Measurements from ENCODE around the gene CCDC106.

CCDC106 gene

DNA sequence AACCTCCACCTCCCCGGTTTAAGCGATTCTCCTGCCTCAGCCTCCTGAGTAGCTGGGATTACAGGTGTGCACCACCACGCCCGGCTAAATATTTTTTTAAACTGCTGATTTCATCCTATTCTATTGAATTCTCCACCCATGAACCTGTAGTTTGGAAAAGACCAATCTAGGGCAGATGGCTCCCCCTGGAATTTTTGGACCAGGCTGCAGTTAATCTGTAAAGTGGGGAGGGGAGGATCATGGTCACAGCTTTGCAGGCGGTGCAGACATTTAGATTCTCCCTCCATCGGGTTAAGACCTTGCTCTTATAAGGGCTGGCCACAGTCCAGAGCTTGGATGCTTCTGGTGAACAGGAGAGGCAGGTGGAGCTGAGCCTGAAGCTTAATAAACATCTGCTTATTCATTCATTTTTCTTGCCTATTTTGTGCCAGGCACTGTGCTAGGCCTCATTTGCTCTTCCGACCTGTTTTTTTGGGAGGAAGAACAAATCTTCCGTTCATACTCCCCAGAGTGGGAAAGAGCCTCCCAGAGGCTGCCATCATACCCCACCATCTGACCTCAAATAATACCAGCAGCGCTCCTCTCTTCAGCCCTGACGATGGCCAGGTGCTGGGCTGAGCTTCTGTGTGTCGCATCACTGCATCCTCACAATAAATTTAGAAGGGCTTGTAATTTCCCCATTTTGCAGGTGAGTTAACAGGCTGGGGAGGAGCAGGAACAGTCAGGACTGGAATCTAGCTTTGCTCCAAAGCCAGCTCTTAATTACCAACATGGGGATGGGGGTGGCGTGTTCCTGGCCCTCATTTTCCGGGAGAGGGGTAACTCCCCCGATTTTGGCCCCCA is 902 bp upstream of the CCDC106 start:
- Histone ChIP-seq H3K4me2 (ENCODE audit: low read depth, low read length, poor library complexity, severe bottlenecking) (peak overlapping the region; percentile 99), H2AFZ (ENCODE audit: low read length) (peak overlapping the region; percentile 76; the same call in 1 of the 2 replicates)

DNA sequence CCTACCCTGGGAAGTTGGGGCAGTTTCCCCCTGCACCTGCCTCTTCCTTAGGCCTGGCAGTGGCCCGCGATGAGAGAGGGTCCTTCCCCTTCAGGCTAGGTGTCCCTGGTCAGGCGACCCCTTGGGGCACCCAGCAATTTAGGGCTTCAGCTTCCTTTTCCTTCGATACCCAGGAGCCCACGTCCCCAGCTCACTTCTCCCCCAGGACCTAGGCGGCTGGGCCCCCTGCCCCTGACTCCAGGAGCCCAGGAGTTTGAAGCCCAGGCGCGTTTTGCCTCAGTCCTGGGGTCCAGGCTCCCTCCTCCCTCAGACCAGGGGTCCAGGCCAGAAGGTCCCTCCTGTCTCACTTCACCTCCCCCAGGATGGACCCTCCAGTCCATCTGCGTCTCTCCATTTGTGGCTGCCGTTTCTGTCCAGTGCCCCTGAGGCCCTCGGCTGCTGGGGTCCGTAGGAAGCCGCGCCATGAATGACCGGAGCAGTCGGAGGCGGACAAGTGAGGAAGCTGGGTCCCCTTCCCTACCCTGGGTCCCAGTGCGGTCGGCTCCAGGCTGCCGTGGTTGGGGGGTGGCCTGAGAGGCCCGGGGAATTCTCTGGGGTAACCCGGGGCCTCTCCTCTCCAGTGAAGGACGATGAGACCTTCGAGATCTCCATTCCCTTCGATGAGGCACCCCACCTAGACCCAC is 714 bp downstream of the CCDC106 start:
- peak overlapping the region; percentile 99 for H3K4me2 ChIP-seq (ENCODE audit: low read depth, low read length, poor library complexity, severe bottlenecking)
- peaks cover 16% of the 10 kb centered on the region for H3K4me1 ChIP-seq (ENCODE audit: insufficient read depth, low read length, poor library complexity, severe bottlenecking)
- H3K36me3 ChIP-seq (ENCODE audit: insufficient read depth, low read length): no peaks in the 10 kb centered on the region; the same call in 1 of the 2 replicates
- H3K9ac ChIP-seq (ENCODE audit: low read depth, low read length, poor library complexity, severe bottlenecking): peak overlapping the region; percentile 87
- peaks cover 41% of the 10 kb centered on the region for H3K79me2 ChIP-seq (ENCODE audit: insufficient read depth, low read length)
- peak overlapping the region; percentile 75 for H3K4me3 ChIP-seq (ENCODE audit: low read length, poor library complexity, severe bottlenecking)
- H3K27me3 ChIP-seq (ENCODE audit: insufficient read depth, low read length, poor library complexity, severe bottlenecking): no peaks in the 10 kb centered on the region
- no peaks in the 10 kb centered on the region for H3K9me2 ChIP-seq (replicated peaks; ENCODE audit: low read depth, low read length)
- H3K9me3 ChIP-seq (ENCODE audit: insufficient read depth, low read depth, low read length): no peaks in the 10 kb centered on the region
- peaks cover 4% of the 10 kb centered on the region for H4K20me1 ChIP-seq (ENCODE audit: insufficient read depth, low read length, poor library complexity, severe bottlenecking)
- no peaks in the 10 kb centered on the region for H3F3A ChIP-seq (ENCODE audit: low read depth)
- TF ChIP-seq EZH2phosphoT487 (IDR thresholded peaks at IDR 0.05; ENCODE audit: borderline replicate concordance): no peak
- TF ChIP-seq, protein P1, sequence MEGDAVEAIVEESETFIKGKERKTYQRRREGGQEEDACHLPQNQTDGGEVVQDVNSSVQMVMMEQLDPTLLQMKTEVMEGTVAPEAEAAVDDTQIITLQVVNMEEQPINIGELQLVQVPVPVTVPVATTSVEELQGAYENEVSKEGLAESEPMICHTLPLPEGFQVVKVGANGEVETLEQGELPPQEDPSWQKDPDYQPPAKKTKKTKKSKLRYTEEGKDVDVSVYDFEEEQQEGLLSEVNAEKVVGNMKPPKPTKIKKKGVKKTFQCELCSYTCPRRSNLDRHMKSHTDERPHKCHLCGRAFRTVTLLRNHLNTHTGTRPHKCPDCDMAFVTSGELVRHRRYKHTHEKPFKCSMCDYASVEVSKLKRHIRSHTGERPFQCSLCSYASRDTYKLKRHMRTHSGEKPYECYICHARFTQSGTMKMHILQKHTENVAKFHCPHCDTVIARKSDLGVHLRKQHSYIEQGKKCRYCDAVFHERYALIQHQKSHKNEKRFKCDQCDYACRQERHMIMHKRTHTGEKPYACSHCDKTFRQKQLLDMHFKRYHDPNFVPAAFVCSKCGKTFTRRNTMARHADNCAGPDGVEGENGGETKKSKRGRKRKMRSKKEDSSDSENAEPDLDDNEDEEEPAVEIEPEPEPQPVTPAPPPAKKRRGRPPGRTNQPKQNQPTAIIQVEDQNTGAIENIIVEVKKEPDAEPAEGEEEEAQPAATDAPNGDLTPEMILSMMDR (conservative IDR thresholded peaks at IDR 0.05; ENCODE audit: low read length): no peak
- H2AFZ ChIP-seq (ENCODE audit: low read length): peak overlapping the region; percentile 76

More for the DNA sequence above, 902 bp upstream of the CCDC106 start:
- peaks cover 21% of the 10 kb centered on the region for H3K4me1 ChIP-seq (ENCODE audit: insufficient read depth, low read length, poor library complexity, severe bottlenecking)
- TF ChIP-seq, protein P1 (conservative IDR thresholded peaks at IDR 0.05; ENCODE audit: low read length): no peak
- no peak for TF ChIP-seq EZH2phosphoT487 (IDR thresholded peaks at IDR 0.05; ENCODE audit: borderline replicate concordance)
- no peaks in the 10 kb centered on the region; the same call in 1 of the 2 replicates for H3K36me3 ChIP-seq (ENCODE audit: insufficient read depth, low read length)
- H3K9me2 ChIP-seq (replicated peaks; ENCODE audit: low read depth, low read length): no peaks in the 10 kb centered on the region
- no peaks in the 10 kb centered on the region for H3F3A ChIP-seq (ENCODE audit: low read depth)
- H4K20me1 ChIP-seq (ENCODE audit: insufficient read depth, low read length, poor library complexity, severe bottlenecking): peaks cover 4% of the 10 kb centered on the region
- H3K4me3 ChIP-seq (ENCODE audit: low read length, poor library complexity, severe bottlenecking): peak overlapping the region; percentile 75
- peak overlapping the region; percentile 87 for H3K9ac ChIP-seq (ENCODE audit: low read depth, low read length, poor library complexity, severe bottlenecking)
- H3K9me3 ChIP-seq (ENCODE audit: insufficient read depth, low read depth, low read length): no peaks in the 10 kb centered on the region
- H3K79me2 ChIP-seq (ENCODE audit: insufficient read depth, low read length): peaks cover 56% of the 10 kb centered on the region
- no peaks in the 10 kb centered on the region for H3K27me3 ChIP-seq (ENCODE audit: insufficient read depth, low read length, poor library complexity, severe bottlenecking)

GRCh38 chr19:55649268-55650125 is 1.5 kb downstream of the CCDC106 start:
- Histone ChIP-seq H3F3A (ENCODE audit: low read depth) (no peaks in the 10 kb centered on the region), H4K20me1 (ENCODE audit: insufficient read depth, low read length, poor library complexity, severe bottlenecking) (peaks cover under 1% of the 10 kb centered on the region), H3K4me1 (ENCODE audit: insufficient read depth, low read length, poor library complexity, severe bottlenecking) (peaks cover 14% of the 10 kb centered on the region), H3K9ac (ENCODE audit: low read depth, low read length, poor library complexity, severe bottlenecking) (peak overlapping the region; percentile 87), H3K9me3 (ENCODE audit: insufficient read depth, low read depth, low read length) (no peaks in the 10 kb centered on the region), H3K9me2 (replicated peaks; ENCODE audit: low read depth, low read length) (no peaks in the 10 kb centered on the region), H3K4me2 (ENCODE audit: low read depth, low read length, poor library complexity, severe bottlenecking) (peak overlapping the region; percentile 99), H3K27me3 (ENCODE audit: insufficient read depth, low read length, poor library complexity, severe bottlenecking) (no peaks in the 10 kb centered on the region), H3K4me3 (ENCODE audit: low read length, poor library complexity, severe bottlenecking) (peak overlapping the region; percentile 75), H3K79me2 (ENCODE audit: insufficient read depth, low read length) (peaks cover 34% of the 10 kb centered on the region), H3K36me3 (ENCODE audit: insufficient read depth, low read length) (no peaks in the 10 kb centered on the region; the same call in 1 of the 2 replicates), H2AFZ (ENCODE audit: low read length) (no peak overlapping the region)
- no peak for TF ChIP-seq EZH2phosphoT487 (IDR thresholded peaks at IDR 0.05; ENCODE audit: borderline replicate concordance)
- TF ChIP-seq, protein P1 (conservative IDR thresholded peaks at IDR 0.05; ENCODE audit: low read length): no peak

All from Loucy (cell line).